Coronary artery (tissue), 2 donors: ENCODE results near the gene ZNF462.

ENCODE experiments used
- DNase-seq: peaks from one replicate; pipeline ENCODE4 v3.0.0-alpha.2; 2017; ENCODE audit warnings: low spot score
- H3K27ac ChIP-seq, 2 donors: fragments of 200-600 bp; sonication (generic); one replicate each; pipeline ENCODE4 v1.5.1; 2016 to 2019
- H3K4me3 ChIP-seq: fragments of 200-600 bp; sonication (generic); 2 replicates; pipeline ENCODE4 v1.5.1; 2016; ENCODE audit warnings: mild to moderate bottlenecking, moderate library complexity
- CTCF ChIP-seq: fragments of 200-600 bp; sonication (generic); IDR thresholded peaks from one replicate; pipeline ENCODE4 v1.5.1; 2019; ENCODE audit warnings: antibody characterized with exemption

Gene ZNF462

GRCh38 chr9:106879439-106879882, 16.5 kb downstream of the ZNF462 start:
- Histone ChIP-seq H3K27ac (peak overlapping the region in 1 of 2 donors; percentile 36), H3K4me3 (peak overlapping the region; percentile 43)
- no peak for TF ChIP-seq CTCF
- DNase-seq, result no peak

- TF ChIP-seq CTCF, result no peak
- Histone ChIP-seq H3K27ac (no peak overlapping the region), H3K4me3 (no peak overlapping the region)
- no peak for DNase-seq
Observed at GRCh38 chr9:106880081-106880480, 17.1 kb downstream of the ZNF462 start.

- H3K27ac ChIP-seq, result no peak overlapping the region
- no peak overlapping the region for H3K4me3 ChIP-seq
- no peak for TF ChIP-seq CTCF
- DNase-seq, result no peak
Observed at GRCh38 chr9:106880863-106881262, 17.9 kb downstream of the ZNF462 start.

GRCh38 chr9:106883030-106883429, 20.1 kb downstream of the ZNF462 start:
- H3K27ac ChIP-seq, result no peak overlapping the region
- no peak for DNase-seq
- no peak for TF ChIP-seq CTCF
- no peak overlapping the region for H3K4me3 ChIP-seq

- H3K4me3 ChIP-seq, result no peak overlapping the region
- DNase-seq, result no peak
- H3K27ac ChIP-seq, result no peak overlapping the region
- TF ChIP-seq CTCF, result no peak
Observed at GRCh38 chr9:106883626-106884190, 20.7 kb downstream of the ZNF462 start.

GRCh38 chr9:106885451-106885850, 22.5 kb downstream of the ZNF462 start:
- no peak for DNase-seq
- no peak for TF ChIP-seq CTCF
- H3K27ac ChIP-seq, result no peak overlapping the region
- H3K4me3 ChIP-seq, result no peak overlapping the region

- H3K27ac ChIP-seq, result no peak overlapping the region
- no peak overlapping the region for H3K4me3 ChIP-seq
- no peak for DNase-seq
- no peak for TF ChIP-seq CTCF
Observed at GRCh38 chr9:106886111-106887046, 23.4 kb downstream of the ZNF462 start.
